GM13977 (cell line): Measurements from ENCODE around the gene FFAR3.
A peak's percentile ranks its signal among the peaks of the same experiment; 100 is the strongest.

Experiments
- DNase-seq: peaks from one replicate; pipeline ENCODE4 v3.0.0; 2012; ENCODE audit warnings: low spot score
- CTCF ChIP-seq: IDR thresholded peaks from 2 replicates; pipeline ENCODE4 v1.5.1; 2012; ENCODE audit warnings: mild to moderate bottlenecking, control low read depth; ENCODE audit not compliant: insufficient read depth; ENCODE audit errors: extremely low read depth, missing control alignments
- in situ Hi-C: fragments of 300-500 bp; cut with MboI; formaldehyde crosslinking; loops from one replicate; pipeline ENCODE4 v1.12.0; 2022; ENCODE audit warnings: low sequenced_read_pairs, low pct_unique_long_range_greater_than_20kb, mixed read lengths, inconsistent platforms; ENCODE audit not compliant: unreplicated experiment

Gene FFAR3

GRCh38 chr19:35408284-35409171 is 50.3 kb downstream of the FFAR3 start:
- in situ Hi-C loops = no loop called here
- TF ChIP-seq CTCF = no peak
- peak; percentile 33 for DNase-seq

- DNase-seq = no peak
- TF ChIP-seq CTCF = no peak
- in situ Hi-C loops = no loop called here
Observed at GRCh38 chr19:35409191-35409590, 50.9 kb downstream of the FFAR3 start.
